Prostate gland (tissue), 2 donors: ENCODE data around the gene LARGE1. TPM values are rescaled to one million over a fixed set of nuclear protein-coding genes. Genes with fewer than 3 reads are reported as not detected.
A peak's percentile ranks its signal among the peaks of the same experiment; 100 is the strongest.

Experiments
- DNase-seq: peaks from one replicate; pipeline ENCODE4 v3.0.0-alpha.2; 2019; ENCODE audit warnings: low spot score
- H3K27ac ChIP-seq, 2 donors: fragments of 200-600 bp; sonication (generic); 2 replicates each; pipeline ENCODE4 v1.5.1; 2017 to 2019
- H3K27me3 ChIP-seq: fragments of 200-600 bp; sonication (generic); replicated peaks from 2 replicates; pipeline ENCODE4 v1.5.1; 2019; ENCODE audit not compliant: insufficient read depth
- H3K36me3 ChIP-seq, 2 donors: fragments of 200-600 bp; sonication (generic); 1 replicate in 1 of 2; 2 replicates in 1 of 2; pipeline versions ENCODE4 v1.5.1 to v1.8.1; 2017 to 2019
- H3K4me1 ChIP-seq: fragments of 200-600 bp; sonication (generic); replicated peaks from 2 replicates; pipeline ENCODE4 v1.5.1; 2019
- H3K4me3 ChIP-seq, 2 donors: fragments of 200-600 bp; sonication (generic); 2 replicates each; pipeline ENCODE4 v1.5.1; 2017 to 2019
- H3K9me3 ChIP-seq: fragments of 200-600 bp; sonication (generic); 2 replicates; pipeline ENCODE4 v1.5.1; 2017
- CTCF ChIP-seq, 4 experiments: fragments of 200-600 bp in 2 of 4; fragments of 450-650 bp in 2 of 4; sonication (generic) in 2 of 4; IDR thresholded peaks; 1 replicate in 3 of 4; 2 replicates in 1 of 4; pipeline ENCODE4 v1.5.1; 2016 to 2019; ENCODE audit warnings: antibody characterized with exemption in 4 of 4, mild to moderate bottlenecking in 2 of 4, moderate library complexity in 2 of 4
- POLR2A ChIP-seq: fragments of 450-650 bp; IDR thresholded peaks from one replicate; pipeline ENCODE4 v1.6.1; 2016; ENCODE audit warnings: antibody characterized with exemption, mild to moderate bottlenecking
- POLR2AphosphoS5 ChIP-seq: sonication (generic); formaldehyde crosslinking; IDR thresholded peaks from one replicate; pipeline ENCODE4 v1.6.1; 2017; ENCODE audit warnings: antibody characterized with exemption
- WGBS: methylation state at CpG from one replicate; pipeline ENCODE4 v1.1.5; 2018; 5-methylcytosine and 5-hydroxymethylcytosine counted together
- intact Hi-C: fragments of 100-400 bp; cut with DNase I; formaldehyde crosslinking; loops from one replicate; pipeline ENCODE4 v1.14.2; 2022
- total RNA-seq, 2 donors: library from RNA; depleted of rRNA; stranded (reverse); fragments of >200 nt; gene quantifications; one replicate each; pipeline ENCODE4 v1.1.0, GENCODE V29; 2016

The LARGE1 gene
- total RNA-seq, 2 donors from 2014 or later: 18.6 to 37.4 TPM

- no peaks in the 10 kb centered on the region for H3K36me3 ChIP-seq
- H3K27ac ChIP-seq: no peak overlapping the region
- TF ChIP-seq CTCF (IDR thresholded peaks at IDR 0.05): no peak
- no peak for TF ChIP-seq POLR2AphosphoS5
- TF ChIP-seq POLR2A: no peak
- H3K27me3 ChIP-seq: no peaks in the 10 kb centered on the region
- H3K9me3 ChIP-seq: no peaks in the 10 kb centered on the region
- WGBS: 97% methylated on average over 1 of the region's 1 CpG
- H3K4me1 ChIP-seq: no peaks in the 10 kb centered on the region
- no peak overlapping the region for H3K4me3 ChIP-seq
- intact Hi-C loops: no loop called here
- DNase-seq: no peak
Observed at GRCh38 chr22:33598821-33599220, 321.5 kb downstream of the LARGE1 start.

- TF ChIP-seq POLR2AphosphoS5 (peak; percentile 65), CTCF (IDR thresholded peaks at IDR 0.05) (no peak)
- Histone ChIP-seq H3K27me3 (no peaks in the 10 kb centered on the region), H3K4me3 (no peak overlapping the region), H3K36me3 (no peaks in the 10 kb centered on the region), H3K4me1 (no peaks in the 10 kb centered on the region), H3K27ac (no peak overlapping the region), H3K9me3 (no peaks in the 10 kb centered on the region)
- intact Hi-C loops: no loop called here
- WGBS: 69% methylated on average over 6 of the region's 6 CpGs
- DNase-seq: peak; percentile 62
Observed at GRCh38 chr22:33597274-33597985, 322.8 kb downstream of the LARGE1 start.

- TF ChIP-seq POLR2AphosphoS5 (no peak), POLR2A (no peak), CTCF (IDR thresholded peaks at IDR 0.05) (no peak)
- H3K27ac ChIP-seq: no peak overlapping the region
- no peaks in the 10 kb centered on the region for H3K36me3 ChIP-seq
- H3K4me1 ChIP-seq: no peaks in the 10 kb centered on the region
- H3K4me3 ChIP-seq: no peak overlapping the region
- intact Hi-C loops: no loop called here
- no peak for DNase-seq
- H3K9me3 ChIP-seq: no peaks in the 10 kb centered on the region
- 98% methylated on average over 5 of the region's 5 CpGs for WGBS
- no peaks in the 10 kb centered on the region for H3K27me3 ChIP-seq
Observed at GRCh38 chr22:33593818-33594217, 326.5 kb downstream of the LARGE1 start.

GRCh38 chr22:33591946-33592345, 328.3 kb downstream of the LARGE1 start:
- Histone ChIP-seq H3K27ac (no peak overlapping the region), H3K4me1 (no peaks in the 10 kb centered on the region), H3K36me3 (no peaks in the 10 kb centered on the region), H3K4me3 (no peak overlapping the region), H3K27me3 (no peaks in the 10 kb centered on the region), H3K9me3 (no peaks in the 10 kb centered on the region)
- TF ChIP-seq POLR2AphosphoS5: no peak
- no peak for TF ChIP-seq POLR2A
- TF ChIP-seq CTCF (IDR thresholded peaks at IDR 0.05): no peak
- intact Hi-C loops: no loop called here
- no peak for DNase-seq

GRCh38 chr22:33589297-33589696, 331.0 kb downstream of the LARGE1 start:
- Histone ChIP-seq H3K27ac (no peak overlapping the region), H3K4me1 (no peaks in the 10 kb centered on the region), H3K4me3 (no peak overlapping the region), H3K9me3 (no peaks in the 10 kb centered on the region), H3K36me3 (no peaks in the 10 kb centered on the region), H3K27me3 (no peaks in the 10 kb centered on the region)
- no peak for TF ChIP-seq POLR2A
- no peak for TF ChIP-seq CTCF (IDR thresholded peaks at IDR 0.05)
- TF ChIP-seq POLR2AphosphoS5: no peak
- intact Hi-C loops: no loop called here
- DNase-seq: no peak
